GM12875 (cell line): ENCODE results near the gene UNC13D.

ENCODE experiments used
- H3K4me3 ChIP-seq: one replicate; pipeline ENCODE4 v1.5.1; 2011; ENCODE audit warnings: low read depth, low read length, control low read depth
- TF ChIP-seq, protein P1 (sequence below): IDR thresholded peaks from 2 replicates; pipeline ENCODE4 v1.5.1; 2011; ENCODE audit warnings: low read depth, mild to moderate bottlenecking, control low read depth, inconsistent platforms, low read length, moderate library complexity, borderline replicate concordance; ENCODE audit not compliant: insufficient read depth

Gene UNC13D

DNA sequence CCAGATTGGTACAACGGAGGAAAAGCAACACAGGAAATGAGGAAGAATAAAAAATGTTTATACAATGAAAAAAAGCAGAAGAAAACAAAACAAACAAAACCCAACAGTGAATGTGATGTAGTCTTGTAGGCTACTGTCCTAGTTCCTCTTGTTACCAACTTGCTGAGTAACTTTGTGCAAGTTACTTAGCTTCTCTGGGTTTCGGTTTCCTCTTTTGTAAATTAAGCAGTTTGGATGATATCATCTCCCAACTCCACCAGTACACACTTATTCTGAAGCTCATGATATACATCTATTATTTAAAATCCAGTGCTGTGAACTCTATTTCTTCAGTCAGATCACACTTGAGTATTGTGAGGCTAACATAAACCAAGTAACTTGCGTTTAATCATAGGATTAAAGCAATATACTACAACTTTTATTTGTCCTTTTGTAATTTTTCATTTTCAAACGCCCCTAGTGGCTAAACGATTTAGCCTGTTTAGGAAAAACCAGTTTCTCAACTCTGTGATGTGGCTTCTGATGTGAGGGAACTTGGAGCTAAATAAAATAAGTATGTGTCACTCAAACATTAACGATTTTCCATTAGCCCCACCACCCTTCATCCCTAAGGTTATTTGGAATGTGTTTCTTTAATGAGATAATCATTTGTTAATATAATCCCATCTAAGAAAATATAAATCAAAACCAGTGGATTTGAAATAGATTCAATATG, 61.0 kb downstream of the UNC13D start:
- no peak overlapping the region for H3K4me3 ChIP-seq
- TF ChIP-seq, protein P1, sequence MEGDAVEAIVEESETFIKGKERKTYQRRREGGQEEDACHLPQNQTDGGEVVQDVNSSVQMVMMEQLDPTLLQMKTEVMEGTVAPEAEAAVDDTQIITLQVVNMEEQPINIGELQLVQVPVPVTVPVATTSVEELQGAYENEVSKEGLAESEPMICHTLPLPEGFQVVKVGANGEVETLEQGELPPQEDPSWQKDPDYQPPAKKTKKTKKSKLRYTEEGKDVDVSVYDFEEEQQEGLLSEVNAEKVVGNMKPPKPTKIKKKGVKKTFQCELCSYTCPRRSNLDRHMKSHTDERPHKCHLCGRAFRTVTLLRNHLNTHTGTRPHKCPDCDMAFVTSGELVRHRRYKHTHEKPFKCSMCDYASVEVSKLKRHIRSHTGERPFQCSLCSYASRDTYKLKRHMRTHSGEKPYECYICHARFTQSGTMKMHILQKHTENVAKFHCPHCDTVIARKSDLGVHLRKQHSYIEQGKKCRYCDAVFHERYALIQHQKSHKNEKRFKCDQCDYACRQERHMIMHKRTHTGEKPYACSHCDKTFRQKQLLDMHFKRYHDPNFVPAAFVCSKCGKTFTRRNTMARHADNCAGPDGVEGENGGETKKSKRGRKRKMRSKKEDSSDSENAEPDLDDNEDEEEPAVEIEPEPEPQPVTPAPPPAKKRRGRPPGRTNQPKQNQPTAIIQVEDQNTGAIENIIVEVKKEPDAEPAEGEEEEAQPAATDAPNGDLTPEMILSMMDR, result peak; percentile 49; the same call in 1 of the 2 replicates

DNA sequence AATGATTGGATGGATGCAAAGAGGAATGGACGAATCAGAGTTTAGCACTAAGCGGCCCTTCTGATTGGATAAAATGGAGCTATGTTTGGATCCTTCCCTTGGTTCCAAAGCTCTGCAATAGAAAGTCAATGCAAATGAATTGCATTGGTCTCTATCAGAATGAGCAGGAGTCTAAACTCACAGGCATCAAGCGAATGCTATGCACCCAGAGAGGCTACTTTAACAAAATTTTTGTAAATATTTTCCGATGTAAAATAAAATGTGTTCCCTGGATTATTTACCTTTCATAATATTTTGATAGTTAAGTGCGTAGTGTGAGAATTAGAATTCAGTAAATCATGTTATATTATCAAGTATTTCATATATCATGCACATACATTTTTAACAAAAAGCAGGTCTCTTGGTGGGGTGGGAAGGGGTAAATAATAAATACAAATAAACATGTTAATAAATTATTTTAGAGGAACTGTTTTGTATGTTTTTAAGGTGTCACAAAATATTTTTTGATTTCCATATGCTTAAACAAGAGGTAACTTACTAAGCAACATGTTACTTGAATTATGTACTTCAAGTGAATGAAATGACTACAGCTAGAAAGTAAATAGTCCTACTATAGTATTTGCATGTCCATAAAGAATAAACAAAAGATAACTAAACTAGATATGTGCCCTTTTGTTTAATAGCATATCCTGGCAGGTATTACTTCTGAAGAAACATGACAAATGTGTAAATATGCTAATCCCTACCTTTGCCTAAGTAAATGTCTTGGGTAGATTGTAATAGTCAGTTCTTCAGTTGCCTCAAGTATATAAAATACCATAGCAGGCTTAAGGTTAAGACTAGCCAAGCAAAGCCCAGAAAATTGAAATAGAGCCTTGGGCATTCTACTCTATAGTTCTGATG, 64.0 kb downstream of the UNC13D start:
- TF ChIP-seq, protein P1, result no peak
- H3K4me3 ChIP-seq, result no peak overlapping the region

DNA sequence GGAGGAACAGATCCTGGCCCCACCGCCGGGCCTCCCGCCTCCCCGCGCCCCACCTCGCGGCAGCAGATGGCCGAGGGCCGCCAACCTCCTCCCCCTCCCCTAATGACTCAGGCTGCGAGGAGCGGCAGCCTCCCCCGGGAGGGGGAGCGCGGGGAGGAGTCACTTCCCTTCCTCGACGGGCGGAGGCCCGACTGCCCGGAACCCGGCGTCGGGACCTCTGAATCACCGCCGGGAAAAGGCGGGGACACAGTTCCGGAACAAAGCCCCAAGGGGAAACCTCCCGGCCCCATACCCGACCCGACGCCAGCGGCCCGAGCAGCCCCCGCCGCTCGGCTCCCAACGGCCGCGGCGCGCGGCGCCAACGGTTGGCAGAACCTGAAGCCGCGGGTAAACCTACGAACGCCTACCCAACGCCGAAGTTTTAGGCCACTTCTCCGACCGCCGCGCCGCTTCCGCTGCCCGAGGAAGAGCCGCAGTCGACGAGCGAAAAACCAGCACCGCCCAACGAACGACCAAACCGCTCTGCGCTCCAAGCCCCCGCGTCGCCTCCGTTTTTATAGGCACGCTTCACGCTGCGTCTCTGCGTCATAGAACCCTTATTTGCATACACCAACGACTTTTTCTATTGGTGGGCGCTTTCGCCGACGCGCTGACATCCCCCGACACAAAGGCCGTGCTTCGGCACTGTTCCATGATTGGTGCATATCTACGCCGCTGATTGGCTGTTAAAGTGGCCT, 64.8 kb downstream of the UNC13D start:
- TF ChIP-seq, protein P1, result no peak

DNA sequence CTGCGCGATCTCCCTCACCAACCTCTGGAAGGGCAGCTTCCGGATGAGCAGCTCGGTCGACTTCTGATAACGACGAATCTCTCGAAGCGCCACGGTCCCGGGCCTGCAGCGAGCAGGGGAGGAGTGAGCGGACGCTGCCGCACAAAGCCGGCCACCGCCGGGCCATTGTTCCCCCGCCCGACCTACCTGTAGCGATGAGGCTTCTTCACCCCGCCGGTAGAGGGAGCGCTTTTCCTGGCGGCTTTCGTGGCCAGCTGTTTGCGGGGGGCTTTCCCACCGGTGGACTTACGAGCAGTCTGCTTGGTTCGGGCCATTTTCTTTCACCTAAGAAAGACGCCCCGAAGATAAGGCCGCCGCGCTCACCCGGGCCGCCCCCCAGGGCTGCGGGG, 65.3 kb downstream of the UNC13D start:
- H3K4me3 ChIP-seq, result peak overlapping the region; percentile 90
- TF ChIP-seq, protein P1, result peak; percentile 68

More for the DNA sequence above, 64.8 kb downstream of the UNC13D start:
- H3K4me3 ChIP-seq, result peak overlapping the region; percentile 90

DNA sequence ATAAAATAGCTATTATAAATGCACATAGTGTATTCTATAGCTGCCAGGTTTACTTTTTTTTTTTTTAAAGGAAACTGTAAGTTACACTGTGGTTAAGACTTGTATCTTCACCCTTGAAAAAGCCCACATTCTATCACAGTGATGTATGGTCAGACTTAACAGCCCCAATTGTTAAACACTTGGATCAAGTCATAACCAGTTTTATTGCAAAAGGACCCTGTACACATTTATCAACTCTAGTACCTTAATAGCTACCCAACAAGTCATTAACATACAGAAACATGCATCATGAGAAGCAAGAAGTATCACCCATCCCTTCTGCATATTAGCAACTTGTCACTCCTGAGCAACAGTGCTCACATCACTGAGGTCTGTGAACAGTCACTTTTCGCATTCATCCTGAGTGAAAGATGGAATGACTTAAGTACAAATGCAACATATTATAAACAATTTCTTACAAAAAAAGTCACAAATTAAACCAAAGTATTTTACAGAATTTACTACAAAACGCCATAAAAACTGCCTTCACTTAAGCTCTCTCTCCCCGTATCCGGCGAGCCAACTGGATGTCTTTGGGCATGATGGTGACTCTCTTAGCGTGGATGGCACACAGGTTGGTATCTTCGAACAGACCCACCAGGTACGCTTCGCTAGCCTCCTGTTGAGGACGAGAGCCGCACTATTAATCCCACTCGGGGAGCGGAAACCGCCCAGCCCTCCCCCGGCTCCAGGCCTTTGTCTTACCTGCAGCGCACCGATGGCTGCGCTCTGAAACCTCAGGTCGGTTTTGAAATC, 65.9 kb downstream of the UNC13D start:
- peak overlapping the region; percentile 90 for H3K4me3 ChIP-seq

DNA sequence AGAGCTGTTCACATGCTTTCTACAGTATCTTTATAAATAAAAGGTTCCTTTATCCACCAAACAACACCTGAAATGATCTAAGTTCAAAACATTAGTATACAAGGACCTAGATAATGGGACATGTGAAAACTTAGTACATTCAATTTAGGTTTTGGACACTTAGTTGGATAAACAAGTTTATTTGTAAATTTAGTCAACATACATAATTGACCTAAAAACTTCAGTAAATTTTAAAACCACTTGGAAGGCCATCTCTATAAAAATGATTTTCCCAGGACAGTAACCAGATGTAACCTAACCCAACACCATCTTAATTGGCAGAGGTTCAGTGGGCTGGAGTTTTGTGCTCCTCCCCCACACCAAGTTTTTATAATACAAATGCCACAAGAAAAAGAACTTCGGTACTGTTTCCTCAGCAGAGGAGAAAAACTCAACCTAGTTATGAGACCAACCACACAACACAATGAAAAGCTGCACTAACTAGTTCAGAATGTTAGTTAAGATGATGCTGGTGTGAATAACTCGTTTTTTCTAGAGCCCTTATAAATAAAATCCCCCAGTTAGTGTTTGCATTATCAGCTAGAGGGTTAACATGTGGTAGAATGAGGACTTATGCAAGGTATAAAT, 66.8 kb downstream of the UNC13D start:
- H3K4me3 ChIP-seq, result no peak overlapping the region
- TF ChIP-seq, protein P1, result no peak
